ENCODE data around the gene FBXW8. TPM values are rescaled to one million over a fixed set of nuclear protein-coding genes. Genes with fewer than 3 reads are reported as not detected.

The FBXW8 gene
- total and polyA plus RNA-seq, 2 donors (not counting 1 experiment from before 2014, with no cell fraction given): 12.1 to 23.5 TPM

GRCh38 chr12:117060246-117060928 lies 149.6 kb downstream of the FBXW8 start:
- Mint-ChIP-seq H3K27ac (no peak overlapping the region), H3K4me3 (no peak overlapping the region), H3K4me1 (peaks cover 24% of the 10 kb centered on the region), H3K27me3 (no peaks in the 10 kb centered on the region), H3K9me3 (ENCODE audit: insufficient read depth) (no peaks in the 10 kb centered on the region)
- Histone ChIP-seq H3K9me3 (ENCODE audit: control extremely low read depth in 1 of 3, control insufficient read depth in 2 of 3, insufficient read depth in 1 of 3, low read length in 2 of 3) (no peaks in the 10 kb centered on the region), H3K4me2 (replicated peaks; ENCODE audit: low read depth, low read length, poor library complexity, severe bottlenecking) (no peak overlapping the region), H3K9ac (ENCODE audit: low read length) (no peak overlapping the region), H3K4me3 (ENCODE audit: control extremely low read depth in 1 of 5, extremely low read depth in 1 of 5, insufficient read depth in 1 of 5, low read depth in 2 of 5, low read length in 4 of 5) (no peak overlapping the region), H3K4me1 (ENCODE audit: control insufficient read depth in 2 of 2, insufficient read depth in 2 of 2, low read length in 2 of 2) (peaks cover 14% of the 10 kb centered on the region in 2 donors), H2AFZ (ENCODE audit: insufficient read depth, low read depth, low read length, poor library complexity, severe bottlenecking) (no peak overlapping the region), H4K20me1 (ENCODE audit: control insufficient read depth, insufficient read depth, low read length, poor library complexity, severe bottlenecking) (no peaks in the 10 kb centered on the region), H3K36me3 (replicated peaks in 1 of 2; ENCODE audit: control extremely low read depth in 1 of 2, control insufficient read depth in 1 of 2, extremely low read depth in 1 of 2, insufficient read depth in 2 of 2, low read length in 1 of 2) (no peaks in the 10 kb centered on the region), H3K27ac (ENCODE audit: low read length in 2 of 2) (no peak overlapping the region), H3K27me3 (replicated peaks in 1 of 4; ENCODE audit: control extremely low read depth in 1 of 4, control insufficient read depth in 3 of 4, insufficient read depth in 4 of 4, low read length in 3 of 4) (no peaks in the 10 kb centered on the region), H3K79me2 (ENCODE audit: control insufficient read depth, insufficient read depth, low read length) (no peaks in the 10 kb centered on the region)
- no peak for ATAC-seq (ENCODE audit: low read depth)
- CTCF ChIA-PET: no interaction called here
- POLR2A ChIA-PET: no interaction called here
- no peak for DNase-seq
- TF ChIP-seq CTCF (IDR thresholded peaks at IDR 0.05) (no peak), EZH2 (IDR thresholded peaks at IDR 0.05; ENCODE audit: borderline replicate concordance, insufficient read depth, low read depth, low read length, poor library complexity, severe bottlenecking) (no peak)
- intact Hi-C loops (cut with micrococcal nuclease): no loop called here
- WGBS (ENCODE audit: insufficient coverage): 93% methylated on average over 19 of the region's 21 CpGs

DNA sequence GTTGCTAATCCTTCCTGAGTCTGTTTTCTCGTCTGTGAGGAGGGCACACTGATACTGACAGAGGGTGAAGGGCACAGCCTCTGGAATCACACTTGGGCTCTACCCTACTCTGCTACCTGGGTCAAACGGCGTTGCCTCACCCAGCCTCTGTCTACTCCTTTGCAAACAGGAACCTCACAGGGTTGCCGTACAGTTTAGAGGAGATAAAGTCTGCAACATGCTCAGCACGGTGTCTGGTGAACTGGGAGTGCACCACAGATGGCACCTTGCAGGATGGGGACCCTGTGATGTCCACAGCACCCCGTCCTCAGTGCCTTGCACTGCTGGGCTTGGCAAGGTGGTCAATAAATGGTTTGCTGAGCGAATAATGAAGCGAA lies 150.2 kb downstream of the FBXW8 start:
- Histone ChIP-seq H3K27ac (ENCODE audit: low read length in 2 of 2) (no peak overlapping the region), H3K9me3 (ENCODE audit: control extremely low read depth in 1 of 3, control insufficient read depth in 2 of 3, insufficient read depth in 1 of 3, low read length in 2 of 3) (no peaks in the 10 kb centered on the region), H3K9ac (ENCODE audit: low read length) (no peak overlapping the region), H3K4me2 (replicated peaks; ENCODE audit: low read depth, low read length, poor library complexity, severe bottlenecking) (no peak overlapping the region), H3K27me3 (replicated peaks in 1 of 4; ENCODE audit: control extremely low read depth in 1 of 4, control insufficient read depth in 3 of 4, insufficient read depth in 4 of 4, low read length in 3 of 4) (no peaks in the 10 kb centered on the region), H3K79me2 (ENCODE audit: control insufficient read depth, insufficient read depth, low read length) (no peaks in the 10 kb centered on the region), H3K4me3 (ENCODE audit: control extremely low read depth in 1 of 5, extremely low read depth in 1 of 5, insufficient read depth in 1 of 5, low read depth in 2 of 5, low read length in 4 of 5) (no peak overlapping the region), H4K20me1 (ENCODE audit: control insufficient read depth, insufficient read depth, low read length, poor library complexity, severe bottlenecking) (no peaks in the 10 kb centered on the region), H3K4me1 (ENCODE audit: control insufficient read depth in 2 of 2, insufficient read depth in 2 of 2, low read length in 2 of 2) (peaks cover 14% of the 10 kb centered on the region in 2 donors), H2AFZ (ENCODE audit: insufficient read depth, low read depth, low read length, poor library complexity, severe bottlenecking) (no peak overlapping the region), H3K36me3 (replicated peaks in 1 of 2; ENCODE audit: control extremely low read depth in 1 of 2, control insufficient read depth in 1 of 2, extremely low read depth in 1 of 2, insufficient read depth in 2 of 2, low read length in 1 of 2) (no peaks in the 10 kb centered on the region)
- intact Hi-C loops (cut with micrococcal nuclease): no loop called here
- CTCF ChIA-PET: no interaction called here
- Mint-ChIP-seq H3K4me1 (peaks cover 24% of the 10 kb centered on the region), H3K27ac (no peak overlapping the region), H3K4me3 (no peak overlapping the region), H3K9me3 (ENCODE audit: insufficient read depth) (no peaks in the 10 kb centered on the region), H3K27me3 (no peaks in the 10 kb centered on the region)
- no peak for ATAC-seq (ENCODE audit: low read depth)
- DNase-seq: no peak
- TF ChIP-seq CTCF (IDR thresholded peaks at IDR 0.05): no peak
- TF ChIP-seq EZH2 (IDR thresholded peaks at IDR 0.05; ENCODE audit: borderline replicate concordance, insufficient read depth, low read depth, low read length, poor library complexity, severe bottlenecking): no peak
- POLR2A ChIA-PET: no interaction called here
- WGBS (ENCODE audit: insufficient coverage): 81% methylated on average over 8 of the region's 8 CpGs
